IMR-90 (cell line): ENCODE data around the gene MGAT1. TPM values are rescaled to one million over a fixed set of nuclear protein-coding genes. Genes with fewer than 3 reads are reported as not detected.

Experiments
- ATAC-seq: fragments of 200-7000 bp; cut with Tn5 transposase; 2 replicates; pipeline ENCODE4 v1.9.1; 2020; ENCODE audit warnings: low read depth, mild to moderate bottlenecking, moderate library complexity
- BruUV-seq: library from RNA; stranded (reverse); fragments of 400-500 nt; replicated peaks from 2 replicates; lab custom pipeline; 2021; lab: Mats Ljungman, UMichigan
- CTCF ChIA-PET: fragments of 300-600 bp; formaldehyde crosslinking; extraction: SDS; loops from one replicate; lab custom pipeline; 2021; ENCODE audit warnings: antibody characterized with exemption; lab: Yijun Ruan, JAX
- POLR2A ChIA-PET: fragments of 300-600 bp; sonication (Branson Sonifier 250); formaldehyde crosslinking; loops from one replicate; lab custom pipeline; 2022; ENCODE audit warnings: antibody characterized with exemption; ENCODE audit not compliant: unreplicated experiment; lab: Charles Lee
- DNase-seq: peaks from one replicate; pipeline ENCODE4 v3.0.0; 2013
- H2AFZ ChIP-seq: replicated peaks from 2 replicates; pipeline ENCODE3; 2013; ENCODE audit warnings: low read length, mild to moderate bottlenecking; ENCODE audit not compliant: poor library complexity
- H2AK5ac ChIP-seq: 2 replicates; pipeline ENCODE4 v1.6.1; 2013; ENCODE audit warnings: low read depth, low read length, inconsistent platforms
- H2AK9ac ChIP-seq: replicated peaks from 2 replicates; pipeline ENCODE3; 2013; ENCODE audit warnings: mild to moderate bottlenecking, low read depth, low read length, moderate library complexity; ENCODE audit not compliant: poor library complexity
- H2BK120ac ChIP-seq: 2 replicates; pipeline ENCODE4 v1.6.1; 2013; ENCODE audit warnings: low read depth, low read length, inconsistent platforms
- H2BK15ac ChIP-seq: 3 replicates; pipeline ENCODE4 v1.6.1; 2013; ENCODE audit warnings: low read depth, low read length, inconsistent platforms
- H2BK20ac ChIP-seq: 2 replicates; pipeline ENCODE4 v1.6.1; 2013; ENCODE audit warnings: low read depth, mild to moderate bottlenecking, inconsistent platforms, low read length, moderate library complexity
- H2BK5ac ChIP-seq: 2 replicates; pipeline ENCODE4 v1.6.1; 2013; ENCODE audit warnings: mild to moderate bottlenecking, low read depth, low read length, inconsistent platforms; ENCODE audit not compliant: poor library complexity, severe bottlenecking
- H3K14ac ChIP-seq: replicated peaks from 2 replicates; pipeline ENCODE4 v1.6.1; 2013; ENCODE audit warnings: low read depth, low read length, inconsistent platforms
- H3K18ac ChIP-seq: 2 replicates; pipeline ENCODE4 v1.6.1; 2013; ENCODE audit warnings: low read depth, low read length, control low read depth
- H3K23ac ChIP-seq: 2 replicates; pipeline ENCODE4 v1.6.1; 2013; ENCODE audit warnings: low read depth, low read length, inconsistent platforms
- H3K27ac ChIP-seq: 2 replicates; pipeline ENCODE4 v1.5.1; 2013; ENCODE audit warnings: mild to moderate bottlenecking, control low read depth, low read length; ENCODE audit not compliant: insufficient read depth
- H3K27me3 ChIP-seq: 2 replicates; pipeline ENCODE4 v1.6.1; 2013; ENCODE audit warnings: low read length; ENCODE audit not compliant: control insufficient read depth, insufficient read depth
- H3K36me3 ChIP-seq: 2 replicates; pipeline ENCODE4 v1.6.1; 2013; ENCODE audit warnings: low read length, mixed read lengths; ENCODE audit not compliant: control insufficient read depth, insufficient read depth
- H3K4ac ChIP-seq: 2 replicates; pipeline ENCODE4 v1.6.1; 2013; ENCODE audit warnings: low read depth, low read length, inconsistent platforms
- H3K4me1 ChIP-seq: 2 replicates; pipeline ENCODE4 v1.6.1; 2013; ENCODE audit warnings: low read length, mixed read lengths; ENCODE audit not compliant: control insufficient read depth, insufficient read depth
- H3K4me2 ChIP-seq: 2 replicates; pipeline ENCODE4 v1.6.1; 2013; ENCODE audit warnings: low read depth, mild to moderate bottlenecking, control low read depth, low read length, moderate library complexity
- H3K4me3 ChIP-seq: 2 replicates; pipeline ENCODE4 v1.5.1; 2013; ENCODE audit warnings: low read depth, mild to moderate bottlenecking, control low read depth, low read length, moderate library complexity; ENCODE audit not compliant: insufficient read depth
- H3K56ac ChIP-seq: 2 replicates; pipeline ENCODE4 v1.6.1; 2013; ENCODE audit warnings: low read length, inconsistent platforms; ENCODE audit not compliant: insufficient read depth; ENCODE audit errors: extremely low read depth
- H3K79me1 ChIP-seq, 2 experiments: 2 replicates each; pipeline ENCODE4 v1.6.1; 2013; ENCODE audit warnings: low read length in 2 of 2, inconsistent platforms in 1 of 2, low read depth in 1 of 2
- H3K9ac ChIP-seq: 2 replicates; pipeline ENCODE4 v1.6.1; 2013; ENCODE audit warnings: low read depth, low read length, control low read depth
- H3K9me1 ChIP-seq: 2 replicates; pipeline ENCODE4 v1.6.1; 2013; ENCODE audit warnings: low read length, inconsistent platforms; ENCODE audit not compliant: insufficient read depth
- H3K9me3 ChIP-seq: 2 replicates; pipeline ENCODE4 v1.6.1; 2013; ENCODE audit warnings: low read length; ENCODE audit not compliant: control insufficient read depth, insufficient read depth
- H4K20me1 ChIP-seq: 2 replicates; pipeline ENCODE4 v1.6.1; 2013; ENCODE audit warnings: low read length, inconsistent platforms; ENCODE audit not compliant: insufficient read depth
- H4K5ac ChIP-seq: 2 replicates; pipeline ENCODE4 v1.6.1; 2013; ENCODE audit warnings: mild to moderate bottlenecking, low read depth, low read length, control low read depth
- H4K8ac ChIP-seq, 2 experiments: 2 replicates each; pipeline ENCODE4 v1.6.1; 2013; ENCODE audit warnings: low read depth in 2 of 2, low read length in 2 of 2, control low read depth in 1 of 2, inconsistent platforms in 1 of 2
- H4K91ac ChIP-seq: 2 replicates; pipeline ENCODE4 v1.6.1; 2013; ENCODE audit warnings: low read depth, low read length, inconsistent platforms; ENCODE audit not compliant: insufficient read depth
- BHLHE40 ChIP-seq: fragments of 150-350 bp; IDR thresholded peaks from 2 replicates; pipeline ENCODE4 v1.6.1; 2016; ENCODE audit warnings: mild to moderate bottlenecking, low read depth, low read length
- CHD1 ChIP-seq: IDR thresholded peaks from 2 replicates; pipeline ENCODE4 v1.6.1; 2012; ENCODE audit warnings: low read depth, low read length, improper control_type of control experiment
- FOS ChIP-seq: fragments of 150-350 bp; IDR thresholded peaks from 2 replicates; pipeline ENCODE4 v1.6.1; 2016; ENCODE audit warnings: low read depth, low read length
- MAFK ChIP-seq: IDR thresholded peaks from 2 replicates; pipeline ENCODE4 v1.6.1; 2012; ENCODE audit warnings: low read depth, low read length, improper control_type of control experiment
- MXI1 ChIP-seq: IDR thresholded peaks from 2 replicates; pipeline ENCODE4 v1.6.1; 2012; ENCODE audit warnings: low read depth, mild to moderate bottlenecking, low read length, moderate library complexity, borderline replicate concordance
- RAD21 ChIP-seq: IDR thresholded peaks from 2 replicates; pipeline ENCODE4 v1.6.1; 2012; ENCODE audit warnings: low read length, improper control_type of control experiment
- RCOR1 ChIP-seq: IDR thresholded peaks from 2 replicates; pipeline ENCODE4 v1.6.1; 2012; ENCODE audit warnings: mild to moderate bottlenecking, low read length, improper control_type of control experiment; ENCODE audit not compliant: insufficient replicate concordance
- SMC3 ChIP-seq: fragments of 150-350 bp; IDR thresholded peaks from 2 replicates; pipeline ENCODE4 v1.6.1; 2016; ENCODE audit warnings: low read depth, mild to moderate bottlenecking, antibody characterized with exemption, low read length, moderate library complexity
- WGBS, 2 experiments: methylation state at CpG; one replicate each; pipeline versions ENCODE4 v1.1.5 to v1.1.7; 2013; ENCODE audit warnings: missing lambda C conversion rate in 2 of 2; ENCODE audit not compliant: insufficient read length in 1 of 2; ENCODE audit errors: extremely low coverage in 2 of 2; 5-methylcytosine and 5-hydroxymethylcytosine counted together
- dilution Hi-C: fragments of 300-500 bp; cut with HindIII; formaldehyde crosslinking; loops from one replicate; pipeline ENCODE4 v1.14.3; 2018; ENCODE audit warnings: low sequenced_read_pairs; ENCODE audit not compliant: unreplicated experiment
- in situ Hi-C: fragments of 300-500 bp; cut with MboI; formaldehyde crosslinking; loops from 3 replicates; pipeline ENCODE4 v1.14.3; 2019; ENCODE audit warnings: low sequenced_read_pairs, inconsistent platforms, mixed read lengths
- intact Hi-C: fragments of 100-400 bp; cut with micrococcal nuclease; formaldehyde crosslinking; loops from 2 replicates; pipeline ENCODE4 v1.10.0; 2022
- polyA plus RNA-seq, 3 experiments: library from polyadenylated mRNA; depleted of rRNA; stranded (reverse); fragments of >200 nt; gene quantifications; 2 replicates each; pipeline ENCODE4 v1.2.3, GENCODE V29; 2012; ENCODE audit warnings: low replicate concordance in 1 of 3
- total RNA-seq: library from RNA; depleted of rRNA; stranded (reverse); fragments of >200 nt; gene quantifications from 2 replicates; pipeline ENCODE4 v1.2.3, GENCODE V29; 2012
- TF ChIP-seq, protein P1 (sequence below): fragments of 150-350 bp; IDR thresholded peaks from 2 replicates; pipeline ENCODE4 v1.6.1; 2016; ENCODE audit warnings: low read depth, mild to moderate bottlenecking, low read length, moderate library complexity, borderline replicate concordance
- TF ChIP-seq, protein P2 (sequence below): fragments of 150-350 bp; IDR thresholded peaks from 2 replicates; pipeline ENCODE4 v1.6.1; 2017; ENCODE audit warnings: mild to moderate bottlenecking, antibody characterized with exemption, low read length, low read depth
- TF ChIP-seq, protein P3 (sequence below): conservative IDR thresholded peaks from 2 replicates; pipeline ENCODE4 v1.5.1; 2012; ENCODE audit warnings: mild to moderate bottlenecking, low read depth, low read length, improper control_type of control experiment

The MGAT1 gene
- total and polyA plus RNA-seq, 2 of the 4 experiments (the other 2 are of a cell fraction): 56.3 to 141 TPM

DNA sequence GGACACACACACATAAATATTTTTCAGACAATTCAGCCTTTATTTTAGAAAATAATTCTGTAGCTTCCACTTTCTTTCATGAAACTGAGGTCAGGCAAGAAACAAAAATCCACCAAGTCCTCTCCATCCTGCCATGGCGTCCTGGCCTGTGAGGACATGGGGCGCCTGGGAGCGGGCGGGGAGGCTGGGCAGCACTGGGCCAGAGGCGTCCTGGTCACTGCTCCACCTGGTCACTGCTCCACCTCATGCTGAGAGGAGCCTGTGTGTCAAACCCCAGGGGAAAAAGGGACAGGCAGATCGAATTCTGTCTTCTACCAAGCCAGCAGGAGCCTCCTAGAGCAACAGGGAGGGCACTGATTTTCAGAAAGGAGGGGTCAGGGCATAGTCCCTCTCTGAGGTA lies 12.1 kb downstream of the MGAT1 start:
- Histone ChIP-seq H2BK15ac (no peak overlapping the region), H4K91ac (no peak overlapping the region), H3K79me1 (peaks cover 13 to 78% of the 10 kb centered on the region in 2 experiments), H3K27ac (no peak overlapping the region), H2AK5ac (no peak overlapping the region), H4K20me1 (peaks cover 46% of the 10 kb centered on the region), H2AK9ac (no peak overlapping the region), H3K9ac (no peak overlapping the region), H4K8ac (no peak overlapping the region), H3K9me1 (peaks cover 16% of the 10 kb centered on the region), H3K36me3 (peaks cover 40% of the 10 kb centered on the region), H3K56ac (no peak overlapping the region), H3K9me3 (no peaks in the 10 kb centered on the region), H3K27me3 (no peaks in the 10 kb centered on the region), H3K23ac (no peak overlapping the region), H3K18ac (no peak overlapping the region), H2AFZ (no peak overlapping the region), H3K14ac (no peak overlapping the region), H3K4me2 (no peak overlapping the region), H2BK120ac (no peak overlapping the region), H3K4ac (no peak overlapping the region), H4K5ac (no peak overlapping the region), H2BK20ac (no peak overlapping the region), H3K4me1 (peaks cover 26% of the 10 kb centered on the region), H2BK5ac (no peak overlapping the region), H3K4me3 (no peak overlapping the region)
- in situ Hi-C loops (no loop called here), intact Hi-C loops (no loop called here), dilution Hi-C loops (no loop called here)
- ChIA-PET POLR2A (no interaction called here), CTCF (no interaction called here)
- BruUV-seq: no TSS peak
- no peak for TF ChIP-seq FOS
- TF ChIP-seq, protein P1, sequence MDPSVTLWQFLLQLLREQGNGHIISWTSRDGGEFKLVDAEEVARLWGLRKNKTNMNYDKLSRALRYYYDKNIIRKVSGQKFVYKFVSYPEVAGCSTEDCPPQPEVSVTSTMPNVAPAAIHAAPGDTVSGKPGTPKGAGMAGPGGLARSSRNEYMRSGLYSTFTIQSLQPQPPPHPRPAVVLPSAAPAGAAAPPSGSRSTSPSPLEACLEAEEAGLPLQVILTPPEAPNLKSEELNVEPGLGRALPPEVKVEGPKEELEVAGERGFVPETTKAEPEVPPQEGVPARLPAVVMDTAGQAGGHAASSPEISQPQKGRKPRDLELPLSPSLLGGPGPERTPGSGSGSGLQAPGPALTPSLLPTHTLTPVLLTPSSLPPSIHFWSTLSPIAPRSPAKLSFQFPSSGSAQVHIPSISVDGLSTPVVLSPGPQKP: no peak
- TF ChIP-seq BHLHE40: no peak
- TF ChIP-seq, protein P2, sequence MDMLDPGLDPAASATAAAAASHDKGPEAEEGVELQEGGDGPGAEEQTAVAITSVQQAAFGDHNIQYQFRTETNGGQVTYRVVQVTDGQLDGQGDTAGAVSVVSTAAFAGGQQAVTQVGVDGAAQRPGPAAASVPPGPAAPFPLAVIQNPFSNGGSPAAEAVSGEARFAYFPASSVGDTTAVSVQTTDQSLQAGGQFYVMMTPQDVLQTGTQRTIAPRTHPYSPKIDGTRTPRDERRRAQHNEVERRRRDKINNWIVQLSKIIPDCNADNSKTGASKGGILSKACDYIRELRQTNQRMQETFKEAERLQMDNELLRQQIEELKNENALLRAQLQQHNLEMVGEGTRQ: no peak
- TF ChIP-seq MAFK: no peak
- no peak for TF ChIP-seq RCOR1
- no peak for TF ChIP-seq RAD21
- TF ChIP-seq, protein P3, sequence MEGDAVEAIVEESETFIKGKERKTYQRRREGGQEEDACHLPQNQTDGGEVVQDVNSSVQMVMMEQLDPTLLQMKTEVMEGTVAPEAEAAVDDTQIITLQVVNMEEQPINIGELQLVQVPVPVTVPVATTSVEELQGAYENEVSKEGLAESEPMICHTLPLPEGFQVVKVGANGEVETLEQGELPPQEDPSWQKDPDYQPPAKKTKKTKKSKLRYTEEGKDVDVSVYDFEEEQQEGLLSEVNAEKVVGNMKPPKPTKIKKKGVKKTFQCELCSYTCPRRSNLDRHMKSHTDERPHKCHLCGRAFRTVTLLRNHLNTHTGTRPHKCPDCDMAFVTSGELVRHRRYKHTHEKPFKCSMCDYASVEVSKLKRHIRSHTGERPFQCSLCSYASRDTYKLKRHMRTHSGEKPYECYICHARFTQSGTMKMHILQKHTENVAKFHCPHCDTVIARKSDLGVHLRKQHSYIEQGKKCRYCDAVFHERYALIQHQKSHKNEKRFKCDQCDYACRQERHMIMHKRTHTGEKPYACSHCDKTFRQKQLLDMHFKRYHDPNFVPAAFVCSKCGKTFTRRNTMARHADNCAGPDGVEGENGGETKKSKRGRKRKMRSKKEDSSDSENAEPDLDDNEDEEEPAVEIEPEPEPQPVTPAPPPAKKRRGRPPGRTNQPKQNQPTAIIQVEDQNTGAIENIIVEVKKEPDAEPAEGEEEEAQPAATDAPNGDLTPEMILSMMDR: no peak
- TF ChIP-seq MXI1: no peak
- TF ChIP-seq CHD1: no peak
- no peak for TF ChIP-seq SMC3
- WGBS, 2 experiments: no CpG with 5 or more reads among the region's 6 CpGs
- ATAC-seq: no peak
- DNase-seq: no peak
